GM21576 (cell line): ENCODE measurements around the gene NTN5.
A peak's percentile ranks its signal among the peaks of the same experiment; 100 is the strongest.

Experiments
- ATAC-seq: cut with Tn5 transposase; IDR thresholded peaks from one replicate; pipeline ENCODE4 v1.9.1; 2021; ENCODE audit warnings: mild to moderate bottlenecking, moderate library complexity; ENCODE audit not compliant: unreplicated experiment

NTN5 gene

GRCh38 chr19:48646001-48646721 lies 26.7 kb downstream of the NTN5 start, which contains the start of gene CA11:
TSS of gene CA11 (minus strand) at chr19:48646187. CDS start at chr19:48645632, 555 bp downstream.
- ATAC-seq, result peak; percentile 69

- ATAC-seq, result no peak
Measured at GRCh38 chr19:48645620-48646000, 27.2 kb downstream of the NTN5 start.

- ATAC-seq, result peak; percentile 40
Measured at GRCh38 chr19:48644839-48645619, 27.8 kb downstream of the NTN5 start.

GRCh38 chr19:48644355-48644754 lies 28.5 kb downstream of the NTN5 start:
- no peak for ATAC-seq

- no peak for ATAC-seq
Measured at GRCh38 chr19:48642862-48643261, 30.0 kb downstream of the NTN5 start.

GRCh38 chr19:48641850-48642249 lies 31.0 kb downstream of the NTN5 start:
- ATAC-seq, result no peak

GRCh38 chr19:48639483-48640375 lies 33.1 kb downstream of the NTN5 start:
- no peak for ATAC-seq

GRCh38 chr19:48638831-48639381 lies 33.9 kb downstream of the NTN5 start:
- no peak for ATAC-seq

- peak; percentile 15 for ATAC-seq
Measured at GRCh38 chr19:48637948-48638830, 34.6 kb downstream of the NTN5 start.

- peak; percentile 70 for ATAC-seq
Measured at GRCh38 chr19:48637449-48637947, 35.3 kb downstream of the NTN5 start.

- ATAC-seq, result peak; percentile 4
Measured at GRCh38 chr19:48636859-48637448, 35.9 kb downstream of the NTN5 start, which contains the start of gene DBP. TSS of gene DBP (minus strand) at chr19:48637379. CDS start at chr19:48636994, 385 bp downstream.

- ATAC-seq, result no peak
Measured at GRCh38 chr19:48635966-48636858, 36.6 kb downstream of the NTN5 start.

GRCh38 chr19:48635263-48635965 lies 37.4 kb downstream of the NTN5 start:
- no peak for ATAC-seq

- peak; percentile 21 for ATAC-seq
Measured at GRCh38 chr19:48634424-48635262, 38.2 kb downstream of the NTN5 start.

- ATAC-seq, result no peak
Measured at GRCh38 chr19:48634036-48634342, 38.8 kb downstream of the NTN5 start.

- no peak for ATAC-seq
Measured at GRCh38 chr19:48633148-48634035, 39.4 kb downstream of the NTN5 start.
